GM18526 (cell line): Measurements from ENCODE around the gene PARD3.

Experiments
- POLR2A ChIP-seq: IDR thresholded peaks from 3 replicates; pipeline ENCODE4 v1.6.1; 2011; ENCODE audit not compliant: insufficient read length; ENCODE audit errors: extremely low read depth

Gene PARD3

GRCh38 chr10:34651416-34652195, 163.5 kb downstream of the PARD3 start:
- TF ChIP-seq POLR2A, result no peak

GRCh38 chr10:34650156-34650555, 164.9 kb downstream of the PARD3 start:
- TF ChIP-seq POLR2A, result no peak

- TF ChIP-seq POLR2A, result no peak
These were observed 165.7 kb downstream of the PARD3 start for GRCh38 chr10:34649385-34649784.

GRCh38 chr10:34648919-34649318, 166.2 kb downstream of the PARD3 start:
- TF ChIP-seq POLR2A, result no peak

- no peak for TF ChIP-seq POLR2A
These were observed 166.9 kb downstream of the PARD3 start for GRCh38 chr10:34647875-34648865.

- no peak for TF ChIP-seq POLR2A
These were observed 167.9 kb downstream of the PARD3 start for GRCh38 chr10:34647160-34647559.

GRCh38 chr10:34646331-34646730, 168.8 kb downstream of the PARD3 start:
- TF ChIP-seq POLR2A, result no peak

GRCh38 chr10:34644224-34644623, 170.9 kb downstream of the PARD3 start:
- no peak for TF ChIP-seq POLR2A

GRCh38 chr10:34643620-34644019, 171.5 kb downstream of the PARD3 start:
- TF ChIP-seq POLR2A, result no peak

GRCh38 chr10:34641913-34642558, 173.1 kb downstream of the PARD3 start:
- no peak for TF ChIP-seq POLR2A

GRCh38 chr10:34641147-34641912, 173.8 kb downstream of the PARD3 start:
- no peak for TF ChIP-seq POLR2A

GRCh38 chr10:34638406-34639054, 176.6 kb downstream of the PARD3 start:
- TF ChIP-seq POLR2A, result no peak

- no peak for TF ChIP-seq POLR2A
These were observed 177.6 kb downstream of the PARD3 start for GRCh38 chr10:34637418-34637911.

- TF ChIP-seq POLR2A, result no peak
These were observed 180.0 kb downstream of the PARD3 start for GRCh38 chr10:34635111-34635510.
